ENCODE results near the gene LUC7L3.
"Not testable (repeated sequence)": the region's sequence is repeated elsewhere in the genome, so short reads cannot be mapped to it uniquely, and the experiment has no call there.

Gene LUC7L3, protein sequence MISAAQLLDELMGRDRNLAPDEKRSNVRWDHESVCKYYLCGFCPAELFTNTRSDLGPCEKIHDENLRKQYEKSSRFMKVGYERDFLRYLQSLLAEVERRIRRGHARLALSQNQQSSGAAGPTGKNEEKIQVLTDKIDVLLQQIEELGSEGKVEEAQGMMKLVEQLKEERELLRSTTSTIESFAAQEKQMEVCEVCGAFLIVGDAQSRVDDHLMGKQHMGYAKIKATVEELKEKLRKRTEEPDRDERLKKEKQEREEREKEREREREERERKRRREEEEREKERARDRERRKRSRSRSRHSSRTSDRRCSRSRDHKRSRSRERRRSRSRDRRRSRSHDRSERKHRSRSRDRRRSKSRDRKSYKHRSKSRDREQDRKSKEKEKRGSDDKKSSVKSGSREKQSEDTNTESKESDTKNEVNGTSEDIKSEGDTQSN

DNA sequence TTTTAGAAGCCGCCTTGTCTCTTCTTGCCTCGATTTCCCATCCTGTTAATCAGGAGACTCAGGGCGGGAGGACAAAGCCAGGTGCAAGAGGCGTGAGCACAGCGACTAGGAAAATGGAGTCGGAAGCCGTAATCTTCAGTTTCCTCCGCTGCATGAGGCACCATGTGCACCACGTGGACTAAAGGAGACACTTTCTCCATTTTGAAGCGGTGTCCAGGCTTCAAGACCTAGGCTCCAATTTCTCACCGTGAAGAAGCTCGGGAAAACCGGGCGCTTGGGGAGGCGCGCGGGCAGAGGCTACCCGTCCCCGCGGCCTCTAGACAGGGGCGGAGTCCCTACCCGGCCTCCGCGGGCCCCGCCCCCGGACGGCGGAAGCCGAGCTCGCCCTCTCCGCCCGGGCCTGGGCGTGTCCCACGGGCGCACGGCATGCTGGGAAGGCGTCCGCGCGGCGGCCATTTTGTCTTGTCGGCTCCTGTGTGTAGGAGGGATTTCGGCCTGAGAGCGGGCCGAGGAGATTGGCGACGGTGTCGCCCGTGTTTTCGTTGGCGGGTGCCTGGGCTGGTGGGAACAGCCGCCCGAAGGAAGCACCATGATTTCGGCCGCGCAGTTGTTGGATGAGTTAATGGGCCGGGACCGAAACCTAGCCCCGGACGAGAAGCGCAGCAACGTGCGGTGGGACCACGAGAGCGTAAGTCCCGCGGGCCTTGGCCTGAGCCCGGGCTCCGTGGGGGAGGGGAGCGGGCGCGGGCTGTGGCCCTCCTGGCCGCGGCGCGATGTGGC is at the start of gene LUC7L3:
Gene LUC7L3 (plus strand): TSS at position 460 of the 780 bp plus-strand sequence. CDS start 130 bp downstream, at position 590.
- peak; percentile 94 for DNase-seq

DNA sequence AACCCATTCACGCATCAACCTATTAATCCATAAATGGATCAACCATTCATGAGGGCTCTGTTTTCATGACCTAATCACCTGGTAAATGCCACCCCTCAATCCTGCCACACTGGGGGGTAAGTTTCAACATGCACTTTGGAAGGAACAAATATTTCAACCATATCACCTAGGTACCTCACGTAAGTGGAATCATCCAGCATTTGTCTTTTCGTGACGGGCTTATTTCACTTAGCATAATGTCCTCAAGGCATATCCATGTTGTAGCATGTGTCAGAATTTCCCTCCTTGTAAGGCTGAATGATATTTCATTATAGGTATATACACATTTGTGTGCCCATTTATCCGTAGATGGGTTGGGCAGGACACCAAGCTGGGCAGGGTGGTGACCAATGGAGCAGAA is 47.3 kb upstream of the LUC7L3 start:
- no peak for DNase-seq

DNA sequence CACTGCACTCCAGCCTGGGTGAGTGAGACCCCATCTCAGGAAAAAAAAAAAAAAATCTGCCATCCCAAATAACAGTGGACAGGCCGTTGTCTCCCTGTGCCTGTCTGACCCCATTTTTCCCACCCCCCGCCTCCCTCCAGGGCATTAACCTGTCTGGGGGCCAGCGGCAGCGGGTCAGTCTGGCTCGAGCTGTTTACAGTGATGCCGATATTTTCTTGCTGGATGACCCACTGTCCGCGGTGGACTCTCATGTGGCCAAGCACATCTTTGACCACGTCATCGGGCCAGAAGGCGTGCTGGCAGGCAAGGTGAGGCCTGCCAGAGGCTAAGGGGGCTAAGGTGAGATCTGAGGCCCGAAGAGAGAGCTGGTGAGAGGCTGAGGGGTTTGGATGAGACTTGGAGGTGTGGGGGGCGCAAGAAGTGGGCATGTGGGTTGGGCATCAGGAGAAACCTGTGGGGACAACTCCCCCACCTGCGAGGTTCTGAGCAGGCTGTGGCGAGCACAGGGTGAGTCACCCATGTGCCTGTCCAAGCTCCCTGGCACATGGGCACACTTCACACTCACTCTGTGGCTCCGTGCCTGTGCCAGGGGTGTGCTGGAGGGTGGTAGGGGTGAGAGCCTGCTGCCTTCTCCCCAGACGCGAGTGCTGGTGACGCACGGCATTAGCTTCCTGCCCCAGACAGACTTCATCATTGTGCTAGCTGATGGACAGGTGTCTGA is 46.4 kb upstream of the LUC7L3 start:
- DNase-seq = no peak

DNA sequence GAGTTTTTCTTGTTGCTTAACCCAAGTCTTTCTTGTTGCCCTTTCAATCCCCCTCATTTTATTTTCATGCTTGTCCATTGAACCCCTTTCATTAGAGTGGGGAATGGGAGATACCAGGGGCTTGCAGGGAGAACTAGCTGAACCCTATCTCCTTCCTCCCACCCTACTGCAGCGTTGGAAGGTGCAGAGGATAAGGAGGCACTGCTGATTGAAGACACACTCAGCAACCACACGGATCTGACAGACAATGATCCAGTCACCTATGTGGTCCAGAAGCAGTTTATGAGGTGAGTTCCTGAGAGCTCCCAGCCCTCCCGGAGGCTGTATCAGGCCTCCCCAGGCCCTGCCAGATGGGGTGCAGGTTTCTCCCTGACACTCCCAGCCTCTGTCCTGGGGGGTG is 44.2 kb upstream of the LUC7L3 start:
- no peak for DNase-seq

DNA sequence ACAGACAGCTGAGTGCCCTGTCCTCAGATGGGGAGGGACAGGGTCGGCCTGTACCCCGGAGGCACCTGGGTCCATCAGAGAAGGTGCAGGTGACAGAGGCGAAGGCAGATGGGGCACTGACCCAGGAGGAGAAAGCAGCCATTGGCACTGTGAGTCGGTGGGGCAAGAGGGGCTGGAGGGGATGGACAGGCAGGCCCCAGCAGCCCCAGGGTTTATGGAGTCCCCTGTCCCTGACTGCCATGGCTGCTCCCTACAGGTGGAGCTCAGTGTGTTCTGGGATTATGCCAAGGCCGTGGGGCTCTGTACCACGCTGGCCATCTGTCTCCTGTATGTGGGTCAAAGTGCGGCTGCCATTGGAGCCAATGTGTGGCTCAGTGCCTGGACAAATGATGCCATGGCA is 43.8 kb upstream of the LUC7L3 start:
- no peak for DNase-seq

DNA sequence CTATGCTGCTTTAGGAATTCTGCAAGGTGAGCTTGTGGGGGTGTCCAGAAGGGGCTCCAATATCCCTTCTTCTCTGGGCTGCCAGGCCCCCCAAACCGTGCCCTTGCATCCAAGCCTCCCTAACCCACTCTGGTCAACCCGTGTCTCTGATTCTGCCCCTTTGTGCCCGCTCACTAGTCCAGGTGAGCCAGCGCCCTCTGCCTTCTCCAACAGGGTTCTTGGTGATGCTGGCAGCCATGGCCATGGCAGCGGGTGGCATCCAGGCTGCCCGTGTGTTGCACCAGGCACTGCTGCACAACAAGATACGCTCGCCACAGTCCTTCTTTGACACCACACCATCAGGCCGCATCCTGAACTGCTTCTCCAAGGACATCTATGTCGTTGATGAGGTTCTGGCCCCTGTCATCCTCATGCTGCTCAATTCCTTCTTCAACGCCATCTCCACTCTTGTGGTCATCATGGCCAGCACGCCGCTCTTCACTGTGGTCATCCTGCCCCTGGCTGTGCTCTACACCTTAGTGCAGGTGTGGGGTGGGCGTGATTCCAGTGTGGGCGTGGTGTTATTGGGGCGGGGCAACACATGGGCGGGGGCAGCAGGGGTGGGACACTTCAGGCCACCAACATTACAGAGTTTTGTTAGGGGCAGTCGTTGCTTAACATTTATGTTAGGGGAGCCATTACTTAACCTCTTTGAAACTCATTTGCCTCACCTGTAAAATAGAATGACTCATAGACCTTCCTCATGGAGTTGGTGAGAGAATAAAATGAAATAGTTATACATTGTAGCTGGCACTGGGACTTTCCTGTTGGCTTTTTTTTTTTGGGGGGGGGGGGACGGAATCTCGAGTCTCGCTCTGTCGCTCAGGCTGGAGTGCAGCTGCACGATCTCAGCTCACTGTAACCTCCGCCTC is 43.1 kb upstream of the LUC7L3 start:
- DNase-seq = no peak

DNA sequence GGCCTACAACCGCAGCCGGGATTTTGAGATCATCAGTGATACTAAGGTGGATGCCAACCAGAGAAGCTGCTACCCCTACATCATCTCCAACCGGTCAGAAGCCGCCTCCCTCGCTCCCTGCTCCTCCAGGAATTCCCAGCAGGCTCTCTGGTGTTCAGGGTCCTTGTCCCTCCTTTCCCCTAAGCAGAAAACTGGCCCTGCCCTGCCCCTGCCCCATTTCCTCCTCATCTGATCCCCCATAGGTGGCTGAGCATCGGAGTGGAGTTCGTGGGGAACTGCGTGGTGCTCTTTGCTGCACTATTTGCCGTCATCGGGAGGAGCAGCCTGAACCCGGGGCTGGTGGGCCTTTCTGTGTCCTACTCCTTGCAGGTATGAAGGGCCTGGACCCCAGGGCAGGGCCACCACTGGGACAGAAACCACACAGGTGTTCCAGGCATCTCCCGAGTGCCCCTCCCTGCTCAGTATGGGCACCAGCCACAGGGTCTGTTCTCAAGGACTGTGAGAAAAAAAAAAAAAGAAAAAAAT is 41.5 kb upstream of the LUC7L3 start:
- no peak for DNase-seq

DNA sequence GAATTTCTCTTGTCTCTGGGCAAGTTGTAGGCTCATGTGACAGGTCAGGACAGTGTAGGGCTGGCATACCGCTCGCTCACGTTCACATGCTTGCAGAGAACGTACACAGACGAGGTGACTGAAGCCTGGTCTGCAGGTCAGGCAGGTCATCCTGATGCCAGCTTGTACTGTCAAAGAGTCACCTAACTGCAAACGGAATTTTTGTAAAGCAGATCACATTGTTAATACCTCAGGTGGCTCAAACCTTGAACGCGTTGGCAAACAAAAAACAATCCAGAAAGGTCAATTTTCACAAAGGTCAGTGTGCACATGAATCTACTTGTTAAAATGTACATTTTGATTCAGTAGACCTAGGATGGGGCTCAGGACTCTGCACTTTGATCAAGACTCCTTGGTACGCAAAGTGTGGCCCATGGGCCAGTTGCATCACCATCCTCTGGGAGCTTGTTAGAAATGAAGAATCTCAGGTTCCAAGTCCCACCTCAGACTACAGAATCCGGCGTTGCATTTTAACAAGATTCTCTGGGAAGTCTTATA is 40.3 kb upstream of the LUC7L3 start:
- DNase-seq = no peak

DNA sequence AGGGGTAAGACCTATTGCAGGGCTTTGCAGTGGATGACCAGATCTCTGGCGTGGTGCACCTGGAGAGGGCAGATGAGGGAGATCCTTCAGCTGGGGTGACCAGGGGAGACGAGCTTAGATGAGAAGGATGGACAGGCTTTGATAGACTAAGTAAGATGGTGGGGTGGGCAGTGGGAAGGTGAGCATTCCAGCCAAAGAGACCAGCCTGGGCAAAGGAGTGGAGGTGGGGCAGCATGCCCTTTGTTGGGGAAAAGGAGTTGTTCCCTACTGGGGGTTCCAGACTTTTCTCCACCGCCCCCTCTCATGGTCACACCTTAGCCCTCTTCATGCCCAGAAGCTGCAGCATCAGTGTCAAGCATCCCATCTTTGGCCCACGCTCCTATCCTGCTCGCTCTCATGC is 39.3 kb upstream of the LUC7L3 start:
- no peak for DNase-seq

DNA sequence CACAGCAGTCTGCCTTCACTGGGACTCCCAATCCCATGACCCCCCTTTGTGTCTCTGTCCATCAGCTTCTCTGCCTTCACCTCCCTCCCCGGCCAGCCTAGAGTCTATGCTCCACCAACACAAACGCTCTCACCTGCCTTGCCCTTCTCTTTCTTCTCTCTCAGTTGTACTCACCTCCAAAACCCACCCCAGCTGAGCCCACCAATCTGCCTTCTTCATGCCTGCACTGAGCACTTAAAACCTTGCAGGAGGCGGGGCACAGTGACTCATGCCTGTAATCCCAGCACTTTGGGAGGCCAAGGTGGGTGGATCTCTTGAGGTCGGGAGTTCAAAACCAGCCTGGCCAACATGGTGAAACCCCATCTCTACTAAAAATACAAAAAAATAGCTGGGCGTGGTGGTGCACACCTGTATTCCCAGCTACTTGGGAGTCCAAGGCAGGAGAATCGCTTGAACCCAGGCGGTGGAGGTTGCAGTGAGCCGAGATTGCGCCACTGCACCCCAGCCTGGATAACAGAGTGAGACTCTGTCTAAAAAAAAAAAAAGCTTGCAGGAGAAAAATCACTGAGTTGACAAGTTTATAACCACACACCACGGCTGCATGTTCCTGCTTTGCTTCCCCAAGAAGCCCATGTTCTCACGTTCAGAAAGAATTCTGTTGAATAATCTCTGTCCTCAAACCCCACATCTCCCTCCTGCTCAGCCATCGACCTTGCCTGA is 38.7 kb upstream of the LUC7L3 start:
- not testable (repeated sequence) for DNase-seq

DNA sequence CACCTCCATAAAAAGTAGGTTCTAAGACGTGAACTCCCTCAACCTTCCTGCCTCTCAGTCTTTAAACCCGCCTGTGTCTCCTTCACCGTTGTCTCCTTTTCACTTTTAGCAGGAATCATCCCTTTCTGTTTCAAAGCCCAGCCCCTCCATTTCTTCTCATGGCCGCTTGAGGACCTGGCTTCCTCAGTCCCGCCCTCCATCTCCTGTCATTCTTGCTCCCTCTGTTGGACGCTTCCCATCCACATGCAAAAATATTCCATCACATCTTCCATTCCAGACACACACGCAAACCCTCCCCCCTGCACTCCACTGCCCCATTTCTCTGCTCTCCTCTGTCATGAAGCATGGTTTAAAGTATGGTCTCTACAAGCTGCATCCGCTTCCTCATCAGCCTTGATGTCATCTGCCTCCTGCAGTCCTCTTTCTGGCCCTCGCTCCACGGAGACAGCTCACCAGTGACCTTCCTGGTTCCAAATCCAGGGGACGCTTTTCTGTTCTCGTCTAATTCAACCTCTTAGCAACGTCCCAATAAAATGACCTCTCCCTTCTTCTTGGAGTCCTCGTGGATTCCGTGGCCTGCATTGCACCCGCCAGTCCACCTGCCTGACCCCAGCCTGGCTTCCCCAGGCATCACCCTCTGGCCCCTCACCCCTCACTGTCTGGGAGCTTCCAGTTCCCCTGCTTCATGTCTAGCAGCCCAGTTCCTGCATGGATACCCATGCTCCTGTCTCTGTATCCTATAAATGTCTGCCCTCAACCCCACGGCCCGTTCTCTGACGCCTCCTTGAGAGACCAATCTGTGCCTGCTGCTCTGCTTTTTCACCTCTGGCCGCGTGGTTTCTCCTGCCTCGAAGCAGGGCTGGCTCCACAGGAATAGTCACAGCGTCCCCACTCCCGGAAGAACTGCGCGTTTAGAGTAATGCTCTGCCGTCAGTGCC is 37.9 kb upstream of the LUC7L3 start:
- peak; percentile 61 for DNase-seq

DNA sequence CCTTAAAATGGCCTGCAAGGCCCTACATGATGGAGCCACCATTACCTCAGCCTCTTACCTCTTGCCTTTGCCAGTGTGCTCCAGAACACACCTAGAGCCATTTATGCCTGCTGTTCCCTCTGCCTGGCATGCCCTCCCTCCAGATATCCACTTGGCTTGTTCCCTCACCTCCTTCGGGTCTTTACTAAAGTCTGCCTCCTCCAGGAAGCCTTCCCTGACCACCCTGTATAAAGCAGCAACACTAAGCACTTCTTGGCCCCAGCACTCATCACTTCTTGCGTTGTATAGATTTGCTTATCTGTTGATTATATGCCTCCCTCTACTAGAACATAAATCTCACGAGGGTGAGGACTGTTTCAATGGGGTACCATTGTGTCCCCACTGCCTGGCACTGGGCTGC is 37.0 kb upstream of the LUC7L3 start:
- no peak for DNase-seq

DNA sequence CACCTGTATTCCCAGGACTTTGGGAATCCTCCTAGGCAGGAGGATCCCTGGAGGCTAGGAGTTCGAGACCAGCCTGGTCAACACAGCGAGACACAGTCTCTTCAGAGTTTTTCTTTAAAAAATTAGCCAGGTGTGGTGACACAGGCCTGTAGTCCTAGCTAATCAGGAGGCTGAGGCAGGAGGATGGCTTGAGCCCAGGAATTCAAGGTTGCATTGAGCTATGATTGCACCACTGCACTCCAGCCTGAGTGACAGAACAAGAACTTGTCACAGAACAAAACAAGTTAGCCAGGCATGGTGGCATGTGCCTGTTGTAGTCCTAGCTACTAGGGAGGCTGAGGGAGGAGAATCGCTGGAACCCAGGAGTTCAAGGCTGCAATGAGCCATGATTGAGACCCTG is 36.5 kb upstream of the LUC7L3 start:
- no peak for DNase-seq

DNA sequence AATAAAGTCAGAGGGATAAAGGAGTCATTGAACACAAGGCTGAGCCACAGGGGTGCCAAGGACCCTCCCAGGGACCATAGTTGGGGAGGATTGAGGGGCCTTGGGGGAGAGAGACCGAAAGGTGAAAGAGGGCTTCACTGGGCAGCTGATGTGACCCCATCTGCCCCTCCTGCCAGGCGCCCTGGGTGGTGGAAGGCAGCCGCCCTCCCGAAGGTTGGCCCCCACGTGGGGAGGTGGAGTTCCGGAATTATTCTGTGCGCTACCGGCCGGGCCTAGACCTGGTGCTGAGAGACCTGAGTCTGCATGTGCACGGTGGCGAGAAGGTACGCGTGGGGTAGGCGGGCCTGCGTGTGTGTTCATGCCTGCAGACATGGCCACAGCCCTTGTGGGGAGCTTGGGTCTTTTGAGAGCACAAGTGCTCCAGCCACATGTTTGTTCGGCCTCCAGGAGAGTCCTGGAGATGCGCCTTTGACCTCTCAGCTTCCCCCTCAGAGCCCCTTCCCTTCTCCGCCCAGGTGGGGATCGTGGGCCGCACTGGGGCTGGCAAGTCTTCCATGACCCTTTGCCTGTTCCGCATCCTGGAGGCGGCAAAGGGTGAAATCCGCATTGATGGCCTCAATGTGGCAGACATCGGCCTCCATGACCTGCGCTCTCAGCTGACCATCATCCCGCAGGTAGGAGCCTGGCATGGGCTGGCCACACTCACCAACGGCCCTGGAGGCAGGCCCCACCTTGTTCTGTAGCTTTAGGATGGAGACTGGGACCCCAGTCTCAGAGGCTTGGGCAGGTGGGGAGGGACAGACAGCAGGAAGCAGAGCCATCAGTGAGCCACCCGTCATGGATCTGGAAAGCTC is 35.7 kb upstream of the LUC7L3 start:
- DNase-seq = no peak

DNA sequence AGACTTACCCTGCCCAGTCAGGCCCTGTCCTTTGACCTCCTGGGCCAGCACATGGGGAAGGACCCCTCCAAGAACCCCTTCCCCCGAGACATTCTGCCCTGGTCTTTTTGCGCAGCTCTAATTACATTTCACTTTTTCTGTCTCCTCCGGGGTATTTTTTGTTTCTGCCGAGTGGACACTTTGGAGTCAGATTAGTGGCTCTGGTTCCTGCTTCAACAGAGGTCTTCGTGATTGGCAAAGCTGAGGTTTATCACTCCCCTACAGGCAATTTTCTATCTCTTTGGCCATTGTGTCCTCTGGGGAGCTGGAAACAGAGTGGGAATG is 35.2 kb upstream of the LUC7L3 start:
- DNase-seq = no peak

DNA sequence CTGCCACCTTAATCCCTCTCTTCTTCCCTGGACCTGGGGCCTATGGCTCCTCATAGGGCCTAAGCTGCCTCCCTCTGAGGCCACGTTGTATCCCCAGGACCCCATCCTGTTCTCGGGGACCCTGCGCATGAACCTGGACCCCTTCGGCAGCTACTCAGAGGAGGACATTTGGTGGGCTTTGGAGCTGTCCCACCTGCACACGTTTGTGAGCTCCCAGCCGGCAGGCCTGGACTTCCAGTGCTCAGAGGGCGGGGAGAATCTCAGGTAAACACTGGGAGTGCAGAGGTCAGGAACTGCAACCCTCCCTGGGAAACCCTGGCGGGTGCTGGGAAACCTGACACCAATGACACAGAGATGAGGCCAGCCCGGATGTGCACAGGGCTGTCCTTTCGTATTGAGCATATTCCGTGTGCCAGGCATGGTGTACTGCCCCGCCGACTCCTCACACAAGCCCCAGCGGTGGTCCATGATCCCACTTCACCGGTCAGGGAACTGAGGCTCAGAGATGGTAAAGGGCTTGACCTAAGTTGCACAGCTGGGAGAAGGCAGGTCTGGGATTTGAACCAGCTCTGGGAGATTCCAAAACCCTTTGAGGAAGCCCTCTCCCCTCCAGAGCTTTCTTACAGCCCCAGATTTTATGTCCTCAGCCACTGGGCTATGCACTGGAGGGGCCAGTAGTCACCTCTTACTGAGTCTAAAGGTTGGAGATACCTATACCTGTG is 34.6 kb upstream of the LUC7L3 start:
- DNase-seq = peak; percentile 54

DNA sequence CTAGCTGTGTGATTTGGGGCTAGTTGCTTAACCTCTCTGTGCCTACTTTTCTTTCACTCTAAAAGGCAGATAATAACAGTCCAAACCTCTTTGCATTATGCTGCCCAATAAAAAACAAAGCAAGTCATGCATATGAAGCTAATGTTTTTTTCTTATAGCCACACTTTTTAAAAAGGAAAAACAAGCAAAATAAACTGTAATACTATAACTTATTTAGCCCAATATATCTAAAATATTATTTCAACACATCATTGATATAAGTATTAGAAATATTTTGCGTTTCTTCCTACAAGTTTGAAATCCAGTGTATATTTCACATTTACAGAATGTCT is 34.1 kb upstream of the LUC7L3 start:
- no peak for DNase-seq

DNA sequence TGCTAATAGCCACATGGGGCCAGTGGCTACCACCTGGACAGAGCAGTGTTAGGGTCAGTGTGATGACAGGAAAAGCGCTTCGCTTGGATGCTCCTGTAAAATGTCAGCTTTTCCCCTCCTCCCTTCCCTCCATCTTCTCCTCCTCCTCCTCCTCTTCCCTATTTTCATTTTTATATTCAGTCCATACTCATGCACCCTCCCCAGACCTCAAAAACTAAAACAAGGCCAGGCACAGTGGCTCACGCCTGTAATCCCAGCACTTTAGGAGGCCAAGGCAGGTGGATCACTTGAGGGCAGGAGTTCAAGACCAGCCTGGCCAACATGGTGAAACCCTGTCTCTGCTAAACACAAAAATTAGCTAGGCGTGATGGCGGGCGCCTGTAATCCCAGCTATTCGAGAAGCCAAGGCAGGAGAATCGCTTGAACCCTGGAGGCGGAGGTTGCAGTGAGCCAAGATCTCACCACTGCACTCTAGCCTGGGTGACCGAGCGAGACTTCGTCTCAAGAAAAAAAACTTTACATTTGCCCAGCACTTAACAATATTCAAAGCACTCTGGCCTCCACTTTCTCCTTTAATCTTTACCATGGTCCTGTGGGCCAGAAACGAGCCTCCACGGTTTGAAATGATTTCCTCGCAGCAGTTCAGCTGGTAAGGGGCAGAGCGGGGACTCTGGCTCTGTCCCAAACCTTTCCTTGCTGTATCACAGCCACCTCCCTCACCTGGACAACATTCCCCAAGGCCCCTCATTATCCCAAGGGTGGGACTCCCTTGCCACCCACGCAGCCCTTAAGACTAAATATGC is 33.5 kb upstream of the LUC7L3 start:
- DNase-seq = no peak
